HFF-Myc (cell line): ENCODE measurements around the gene KCNT2.

Experiments
- DNase-seq: peaks from one replicate; pipeline ENCODE4 v3.0.0-alpha.2; 2011; ENCODE audit warnings: low read depth; ENCODE audit errors: extremely low read depth
- H3K4me3 ChIP-seq: replicated peaks from 2 replicates; pipeline ENCODE4 v1.5.1; 2011; ENCODE audit warnings: low read depth, mild to moderate bottlenecking, control low read depth, low read length
- TF ChIP-seq, protein P1 (sequence below): IDR thresholded peaks from 2 replicates; pipeline ENCODE4 v1.5.1; 2012; ENCODE audit warnings: mild to moderate bottlenecking, low read depth, low read length, control low read depth; ENCODE audit errors: missing control alignments

KCNT2 gene

DNA sequence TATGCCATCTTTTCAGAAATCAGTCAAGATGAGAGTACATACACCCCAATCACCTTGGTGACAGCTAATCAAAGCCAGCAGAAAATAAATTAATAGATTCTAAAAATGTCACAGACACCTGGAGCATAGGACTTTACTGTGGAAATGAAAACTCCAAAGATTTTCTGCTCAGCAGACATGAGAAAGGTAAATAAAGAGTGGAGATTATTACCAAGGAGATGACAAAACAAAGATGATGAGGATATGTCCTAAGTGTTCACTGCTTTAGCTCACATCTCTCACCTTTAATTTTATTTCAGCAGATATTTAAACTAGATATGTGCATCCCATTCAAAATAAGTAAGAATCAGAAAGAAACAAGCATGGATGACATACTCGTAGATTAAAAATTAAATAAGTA lies 14.8 kb upstream of the KCNT2 start:
- TF ChIP-seq, protein P1, sequence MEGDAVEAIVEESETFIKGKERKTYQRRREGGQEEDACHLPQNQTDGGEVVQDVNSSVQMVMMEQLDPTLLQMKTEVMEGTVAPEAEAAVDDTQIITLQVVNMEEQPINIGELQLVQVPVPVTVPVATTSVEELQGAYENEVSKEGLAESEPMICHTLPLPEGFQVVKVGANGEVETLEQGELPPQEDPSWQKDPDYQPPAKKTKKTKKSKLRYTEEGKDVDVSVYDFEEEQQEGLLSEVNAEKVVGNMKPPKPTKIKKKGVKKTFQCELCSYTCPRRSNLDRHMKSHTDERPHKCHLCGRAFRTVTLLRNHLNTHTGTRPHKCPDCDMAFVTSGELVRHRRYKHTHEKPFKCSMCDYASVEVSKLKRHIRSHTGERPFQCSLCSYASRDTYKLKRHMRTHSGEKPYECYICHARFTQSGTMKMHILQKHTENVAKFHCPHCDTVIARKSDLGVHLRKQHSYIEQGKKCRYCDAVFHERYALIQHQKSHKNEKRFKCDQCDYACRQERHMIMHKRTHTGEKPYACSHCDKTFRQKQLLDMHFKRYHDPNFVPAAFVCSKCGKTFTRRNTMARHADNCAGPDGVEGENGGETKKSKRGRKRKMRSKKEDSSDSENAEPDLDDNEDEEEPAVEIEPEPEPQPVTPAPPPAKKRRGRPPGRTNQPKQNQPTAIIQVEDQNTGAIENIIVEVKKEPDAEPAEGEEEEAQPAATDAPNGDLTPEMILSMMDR: no peak
- no peak overlapping the region for H3K4me3 ChIP-seq
- DNase-seq: no peak

DNA sequence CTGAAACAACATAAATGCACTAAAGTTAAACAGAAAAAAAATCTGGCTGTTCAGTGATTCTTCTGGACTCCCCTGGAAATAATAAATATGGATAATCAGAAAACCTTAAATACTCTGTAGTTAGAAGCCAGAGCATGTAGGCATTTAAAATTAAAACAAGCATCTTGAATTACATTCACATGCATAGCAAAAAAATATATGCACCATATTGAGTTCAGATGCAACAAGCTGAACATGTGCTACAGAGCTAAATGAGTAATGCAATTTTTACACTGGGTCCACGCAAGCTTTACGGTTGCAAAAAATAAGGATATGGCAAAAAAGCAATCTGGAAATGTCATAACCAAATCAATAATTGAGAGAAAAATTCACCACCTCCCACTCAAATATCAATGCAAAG lies 11.5 kb upstream of the KCNT2 start:
- TF ChIP-seq, protein P1: no peak
- no peak for DNase-seq
- H3K4me3 ChIP-seq: no peak overlapping the region

DNA sequence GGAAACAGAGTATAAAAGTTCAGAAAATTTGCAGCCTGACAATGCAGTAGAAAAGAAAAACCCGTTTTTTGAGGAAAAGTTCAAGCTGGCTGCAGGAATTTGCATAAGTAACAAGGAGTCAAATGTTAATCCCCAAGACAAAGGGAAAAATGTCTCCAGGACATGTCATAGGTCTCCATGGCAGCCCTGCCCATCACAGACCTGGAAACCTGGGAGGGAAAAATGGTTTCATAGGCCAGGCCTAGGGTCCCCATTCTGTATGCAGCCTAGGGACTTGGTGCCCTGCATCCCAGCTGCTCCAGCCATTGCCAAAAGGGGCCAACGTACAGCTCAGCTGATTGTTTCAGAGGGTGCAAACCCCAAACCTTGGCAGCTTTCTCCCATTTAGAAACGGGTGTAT lies 3.6 kb upstream of the KCNT2 start:
- TF ChIP-seq, protein P1: no peak
- no peak for DNase-seq
- H3K4me3 ChIP-seq: no peak overlapping the region

DNA sequence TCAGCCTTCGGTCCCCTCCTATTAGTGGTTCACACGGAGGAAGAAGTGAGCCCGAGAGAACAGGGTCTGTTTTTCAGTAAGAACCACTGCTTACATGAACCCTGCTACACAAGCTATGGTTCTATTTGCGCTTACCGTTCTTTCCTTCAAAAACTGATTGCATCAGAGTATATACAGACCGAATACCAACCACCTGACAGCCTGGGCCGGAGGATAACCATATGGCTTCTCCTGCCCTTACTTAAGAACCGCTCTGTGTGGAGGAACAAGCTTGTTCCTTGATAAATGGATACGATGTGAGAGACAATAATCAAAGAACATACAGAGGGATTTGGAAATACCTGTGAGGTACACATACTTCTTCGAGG lies 1.1 kb upstream of the KCNT2 start:
- no peak for DNase-seq
- H3K4me3 ChIP-seq: peak overlapping the region; percentile 64; the same call in 1 of the 2 replicates
- TF ChIP-seq, protein P1: no peak

DNA sequence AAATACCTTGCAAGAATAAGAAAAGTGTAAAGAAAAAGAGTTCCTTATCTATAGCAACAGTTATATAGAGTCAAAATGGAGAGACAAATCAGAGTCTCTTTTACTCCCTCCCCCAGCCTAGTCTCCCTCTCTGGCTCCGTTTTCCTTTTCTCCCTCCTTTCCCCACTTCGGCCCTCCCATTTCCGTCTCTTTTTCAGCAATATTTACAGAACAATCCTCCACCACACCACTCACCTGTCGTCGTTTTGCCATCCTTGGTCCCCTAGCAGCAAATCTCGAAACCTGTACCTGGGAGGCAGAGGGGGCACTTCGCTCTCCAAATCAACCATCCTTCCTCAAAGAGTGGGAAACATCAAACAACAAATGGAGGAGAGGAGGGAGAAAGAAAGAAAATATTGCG lies 259 bp downstream of the KCNT2 start:
- H3K4me3 ChIP-seq: peak overlapping the region; percentile 64
- DNase-seq: no peak
- TF ChIP-seq, protein P1: no peak

DNA sequence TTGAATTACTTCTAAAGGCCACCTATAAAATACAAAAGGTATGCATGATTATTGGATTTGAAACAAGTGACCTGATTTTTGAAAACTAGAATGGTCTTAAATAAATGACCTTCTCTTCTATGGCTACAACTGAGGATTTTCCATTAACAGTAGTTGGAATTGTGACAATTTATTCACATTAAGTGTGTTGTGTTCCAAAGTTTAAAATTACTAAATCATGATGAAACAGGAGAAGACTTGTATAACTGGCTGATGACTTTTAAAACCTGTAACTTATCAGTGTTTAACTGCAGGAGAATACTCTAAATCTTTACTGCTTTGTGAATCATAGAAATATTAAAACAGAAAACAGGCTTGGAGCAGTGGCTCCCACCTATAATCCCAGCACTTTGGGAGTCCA lies 4.6 kb downstream of the KCNT2 start:
- no peak overlapping the region for H3K4me3 ChIP-seq
- DNase-seq: no peak
- TF ChIP-seq, protein P1: no peak
